ENCODE measurements around the gene ACHE.

GRCh38 chr7:100895956-100896731 lies 456 bp upstream of the ACHE start:
- no peak for TF ChIP-seq CTCF (IDR thresholded peaks at IDR 0.05; ENCODE audit: low read depth, low read length)
- TF ChIP-seq EZH2phosphoT487 (IDR thresholded peaks at IDR 0.05; ENCODE audit: low read depth), result no peak

All from OCI-LY3 (cell line).